Gastroesophageal sphincter (tissue), 4 donors: Measurements from ENCODE around the gene ZNF385A. TPM values are rescaled to one million over a fixed set of nuclear protein-coding genes. Genes with fewer than 3 reads are reported as not detected.

Experiments used
- ATAC-seq: fragments of 150-250 bp; one replicate; pipeline ENCODE4 v1.9.1; 2016; ENCODE audit warnings: mild to moderate bottlenecking, moderate library complexity
- H3K27ac ChIP-seq, 4 donors: fragments of 200-600 bp; sonication (generic) in 3 of 4; 1 replicate in 3 of 4; 2 replicates in 1 of 4; pipeline ENCODE4 v1.5.1; 2016 to 2019
- H3K27me3 ChIP-seq: fragments of 200-600 bp; sonication (generic); one replicate; pipeline ENCODE4 v1.5.1; 2019
- H3K36me3 ChIP-seq, 2 donors: fragments of 200-600 bp; sonication (generic); one replicate each; pipeline ENCODE4 v1.5.1; 2019; ENCODE audit warnings: control low read depth in 1 of 2
- H3K4me1 ChIP-seq, 3 donors: fragments of 200-600 bp; sonication (generic); 1 replicate in 2 of 3; 2 replicates in 1 of 3; pipeline ENCODE4 v1.5.1; 2016 to 2019; ENCODE audit warnings: control low read depth in 2 of 3
- H3K4me3 ChIP-seq, 2 donors: fragments of 200-600 bp; sonication (generic); one replicate each; pipeline ENCODE4 v1.5.1; 2019; ENCODE audit warnings: mild to moderate bottlenecking in 1 of 2, moderate library complexity in 1 of 2
- H3K9me3 ChIP-seq, 3 donors: fragments of 200-600 bp; sonication (generic); one replicate each; pipeline ENCODE4 v1.5.1; 2017 to 2019; ENCODE audit warnings: control low read depth in 2 of 3
- EP300 ChIP-seq: sonication (generic); formaldehyde crosslinking; IDR thresholded peaks from one replicate; pipeline ENCODE4 v1.6.1; 2017; ENCODE audit warnings: antibody characterized with exemption, mild to moderate bottlenecking
- POLR2A ChIP-seq, 2 donors: fragments of 450-650 bp; IDR thresholded peaks; one replicate each; pipeline ENCODE4 v1.6.1; 2017; ENCODE audit warnings: antibody characterized with exemption in 2 of 2, mild to moderate bottlenecking in 2 of 2, moderate library complexity in 1 of 2
- POLR2AphosphoS5 ChIP-seq: sonication (generic); formaldehyde crosslinking; IDR thresholded peaks from one replicate; pipeline ENCODE4 v1.6.1; 2017; ENCODE audit warnings: antibody characterized with exemption
- WGBS, 2 donors: methylation state at CpG; one replicate each; pipeline ENCODE4 v1.1.5; 2018; ENCODE audit warnings: low coverage in 1 of 2; 5-methylcytosine and 5-hydroxymethylcytosine counted together
- total RNA-seq, 4 donors: library from RNA; depleted of rRNA; stranded (reverse); fragments of >200 nt; gene quantifications; one replicate each; pipeline ENCODE4 v1.1.0, GENCODE V29; 2016
- TF ChIP-seq, protein P1 (sequence below), 4 experiments: fragments of 200-600 bp in 2 of 4; fragments of 450-650 bp in 2 of 4; sonication (generic) in 1 of 4; IDR thresholded peaks; one replicate each; pipeline ENCODE4 v1.5.1; 2017 to 2019; ENCODE audit warnings: antibody characterized with exemption in 4 of 4, mild to moderate bottlenecking in 2 of 4, moderate library complexity in 2 of 4

ZNF385A gene
- total RNA-seq, 4 donors from 2014 or later = 7.5 to 28.0 (median 19.5) TPM

DNA sequence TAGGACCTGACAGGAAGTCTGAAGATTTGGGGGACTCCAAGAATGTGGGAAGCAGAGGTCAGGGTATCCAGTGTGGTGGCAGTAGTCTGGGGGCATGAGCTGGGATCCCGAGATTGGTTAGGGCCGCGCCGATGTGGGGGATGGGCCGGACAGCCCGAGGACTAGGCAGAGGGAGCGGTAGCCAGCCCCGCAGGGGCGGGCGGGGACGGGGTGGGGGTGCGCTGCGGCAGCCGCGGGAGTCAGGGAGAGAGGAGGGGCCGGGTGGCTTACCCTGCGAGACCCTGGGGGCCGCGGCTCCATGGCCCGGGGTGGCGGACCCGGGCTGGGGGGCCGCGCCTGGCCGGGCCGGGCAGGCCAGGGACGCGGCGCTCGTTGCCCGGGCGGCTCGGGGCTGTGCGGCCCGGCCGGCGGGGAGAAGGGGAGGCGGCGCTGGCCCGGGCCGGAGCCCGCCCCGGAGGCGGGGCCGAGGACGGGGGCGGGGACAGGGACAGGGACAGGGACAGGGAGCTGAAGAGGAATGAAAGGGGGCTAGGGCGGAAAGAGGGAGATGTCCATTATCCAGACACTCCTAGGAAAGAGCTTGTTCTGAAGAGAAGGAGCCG is 5.6 kb downstream of the ZNF385A start:
- ATAC-seq = peak; percentile 86
- H3K36me3 ChIP-seq = no peaks in the 10 kb centered on the region
- H3K4me3 ChIP-seq = peak overlapping the region; percentile 50 to 61
- H3K27ac ChIP-seq = peak overlapping the region; percentile 19 to 84 (median 83)
- H3K4me1 ChIP-seq = peaks cover 0 to 49% (median 26%) of the 10 kb centered on the region in 3 donors
- no peaks in the 10 kb centered on the region for H3K27me3 ChIP-seq
- WGBS, 2 donors = 2 to 4% methylated on average over 7 to 29 of the region's 49 CpGs
- TF ChIP-seq EP300 = no peak
- no peak for TF ChIP-seq POLR2AphosphoS5
- peak in 1 of 2 donors; percentile 21 for TF ChIP-seq POLR2A (IDR thresholded peaks at IDR 0.05)
- TF ChIP-seq, protein P1, sequence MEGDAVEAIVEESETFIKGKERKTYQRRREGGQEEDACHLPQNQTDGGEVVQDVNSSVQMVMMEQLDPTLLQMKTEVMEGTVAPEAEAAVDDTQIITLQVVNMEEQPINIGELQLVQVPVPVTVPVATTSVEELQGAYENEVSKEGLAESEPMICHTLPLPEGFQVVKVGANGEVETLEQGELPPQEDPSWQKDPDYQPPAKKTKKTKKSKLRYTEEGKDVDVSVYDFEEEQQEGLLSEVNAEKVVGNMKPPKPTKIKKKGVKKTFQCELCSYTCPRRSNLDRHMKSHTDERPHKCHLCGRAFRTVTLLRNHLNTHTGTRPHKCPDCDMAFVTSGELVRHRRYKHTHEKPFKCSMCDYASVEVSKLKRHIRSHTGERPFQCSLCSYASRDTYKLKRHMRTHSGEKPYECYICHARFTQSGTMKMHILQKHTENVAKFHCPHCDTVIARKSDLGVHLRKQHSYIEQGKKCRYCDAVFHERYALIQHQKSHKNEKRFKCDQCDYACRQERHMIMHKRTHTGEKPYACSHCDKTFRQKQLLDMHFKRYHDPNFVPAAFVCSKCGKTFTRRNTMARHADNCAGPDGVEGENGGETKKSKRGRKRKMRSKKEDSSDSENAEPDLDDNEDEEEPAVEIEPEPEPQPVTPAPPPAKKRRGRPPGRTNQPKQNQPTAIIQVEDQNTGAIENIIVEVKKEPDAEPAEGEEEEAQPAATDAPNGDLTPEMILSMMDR (IDR thresholded peaks at IDR 0.05) = no peak
- no peaks in the 10 kb centered on the region for H3K9me3 ChIP-seq

DNA sequence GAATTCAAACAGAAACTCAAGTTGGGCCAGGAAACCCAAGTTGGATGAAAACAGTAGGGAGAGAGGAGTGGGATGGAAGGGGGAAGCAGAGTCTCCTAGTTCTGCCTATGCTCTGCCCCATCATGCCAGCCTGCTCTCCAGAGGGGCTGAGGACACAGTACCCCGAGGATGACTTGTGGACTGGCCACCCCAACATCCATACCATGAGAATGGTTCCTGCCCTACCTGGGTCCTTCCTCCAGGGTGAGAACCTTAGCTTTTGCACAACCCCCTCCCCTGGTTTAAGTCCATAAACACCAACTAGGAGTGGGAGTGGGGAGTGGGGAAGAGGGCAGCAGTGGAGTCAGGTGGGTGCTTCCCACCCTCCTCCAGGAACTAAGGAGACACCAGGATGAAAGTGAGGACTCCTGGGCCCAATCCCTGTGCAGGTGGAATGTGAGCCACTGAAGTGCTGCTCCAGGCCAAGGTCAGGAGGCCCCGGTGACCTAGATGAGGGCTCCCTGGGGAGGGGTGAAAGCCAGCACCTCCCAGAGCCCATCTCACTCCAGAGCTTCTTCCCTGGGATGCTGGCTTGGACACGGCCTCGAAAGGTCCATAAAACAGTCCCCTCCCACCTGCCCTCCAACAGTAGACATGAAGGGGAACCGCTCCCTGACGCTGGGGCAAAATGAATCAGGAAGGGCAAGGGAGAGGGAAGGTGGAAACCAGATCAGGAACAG is 6.6 kb downstream of the ZNF385A start:
- H3K4me3 ChIP-seq = peak overlapping the region in 1 of 2 donors; percentile 61
- no peak for ATAC-seq
- H3K27ac ChIP-seq = peak overlapping the region in 3 of 4 donors; percentile 82 to 84 (median 84)
- H3K4me1 ChIP-seq = peaks cover 0 to 54% (median 27%) of the 10 kb centered on the region in 3 donors
- no peaks in the 10 kb centered on the region for H3K27me3 ChIP-seq
- WGBS, 2 donors = 40 to 76% methylated on average over 1 to 3 of the region's 6 CpGs
- no peaks in the 10 kb centered on the region for H3K9me3 ChIP-seq
- H3K36me3 ChIP-seq = no peaks in the 10 kb centered on the region
- TF ChIP-seq EP300 (no peak), POLR2A (IDR thresholded peaks at IDR 0.05) (no peak), POLR2AphosphoS5 (no peak)
- TF ChIP-seq, protein P1 (IDR thresholded peaks at IDR 0.05) = no peak

DNA sequence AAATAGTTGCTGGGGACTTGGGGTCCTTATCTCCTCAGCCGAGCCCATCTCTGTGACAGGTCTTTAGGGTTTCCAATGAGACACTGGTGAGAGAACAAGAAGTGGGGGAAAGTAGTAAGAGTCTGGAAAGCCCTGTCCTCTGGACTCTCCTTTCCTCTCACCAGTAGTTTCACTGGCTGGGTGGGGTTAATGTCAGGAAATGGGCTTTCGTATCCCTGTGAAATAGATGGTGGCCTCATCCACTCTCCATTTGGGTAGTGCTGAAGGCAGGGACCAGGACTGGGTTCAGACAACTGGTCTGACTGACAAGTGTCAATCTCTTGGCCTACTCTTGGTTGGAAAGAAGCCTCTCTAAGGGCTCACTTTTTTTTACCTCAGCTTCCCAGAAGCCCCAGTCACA is 7.5 kb downstream of the ZNF385A start:
- H3K4me3 ChIP-seq = no peak overlapping the region
- 54% methylated on average over 1 of the region's 2 CpGs; no CpG with 5 or more reads in 1 of the 2 donors for WGBS, 2 donors
- H3K27me3 ChIP-seq = no peaks in the 10 kb centered on the region
- peak overlapping the region in 3 of 4 donors; percentile 62 to 84 (median 84) for H3K27ac ChIP-seq
- TF ChIP-seq POLR2A (IDR thresholded peaks at IDR 0.05) (no peak), POLR2AphosphoS5 (no peak), EP300 (no peak)
- TF ChIP-seq, protein P1 (IDR thresholded peaks at IDR 0.05) = no peak
- no peaks in the 10 kb centered on the region for H3K9me3 ChIP-seq
- ATAC-seq = no peak
- H3K36me3 ChIP-seq = no peaks in the 10 kb centered on the region
- H3K4me1 ChIP-seq = peaks cover 0 to 61% (median 36%) of the 10 kb centered on the region in 3 donors

DNA sequence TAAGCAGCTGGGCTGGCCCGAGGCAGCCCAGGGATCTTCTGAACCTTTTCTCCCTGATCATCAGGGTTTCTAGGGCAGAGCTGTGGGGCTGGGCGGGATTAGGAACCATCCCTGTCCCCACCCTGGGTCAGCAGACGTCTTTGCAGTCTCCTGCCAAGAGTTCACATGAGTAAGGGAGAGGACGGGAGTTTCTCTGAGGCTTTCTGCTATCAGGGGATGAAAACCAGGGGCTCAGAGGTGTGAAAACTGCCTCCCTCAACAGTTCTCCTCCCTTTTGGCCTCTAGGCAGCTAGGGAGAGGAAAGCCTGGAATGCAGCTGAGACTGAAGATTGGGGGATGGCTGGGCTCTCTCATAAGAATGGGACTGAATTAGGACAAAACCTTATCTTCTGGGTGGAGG is 7.9 kb downstream of the ZNF385A start:
- TF ChIP-seq POLR2AphosphoS5 = no peak
- TF ChIP-seq, protein P1 (IDR thresholded peaks at IDR 0.05) = no peak
- TF ChIP-seq POLR2A (IDR thresholded peaks at IDR 0.05) = no peak
- no peak for TF ChIP-seq EP300
- WGBS, 2 donors = 83% methylated on average over 1 of the region's 4 CpGs; no CpG with 5 or more reads in 1 of the 2 donors
- ATAC-seq = peak; percentile 30
- H3K27me3 ChIP-seq = no peaks in the 10 kb centered on the region
- peaks cover 0 to 65% (median 40%) of the 10 kb centered on the region in 3 donors for H3K4me1 ChIP-seq
- no peaks in the 10 kb centered on the region for H3K36me3 ChIP-seq
- no peak overlapping the region for H3K4me3 ChIP-seq
- peak overlapping the region in 3 of 4 donors; percentile 62 to 84 (median 84) for H3K27ac ChIP-seq
- no peaks in the 10 kb centered on the region for H3K9me3 ChIP-seq
